ENCODE data around the gene AK2.

AK2 gene

DNA sequence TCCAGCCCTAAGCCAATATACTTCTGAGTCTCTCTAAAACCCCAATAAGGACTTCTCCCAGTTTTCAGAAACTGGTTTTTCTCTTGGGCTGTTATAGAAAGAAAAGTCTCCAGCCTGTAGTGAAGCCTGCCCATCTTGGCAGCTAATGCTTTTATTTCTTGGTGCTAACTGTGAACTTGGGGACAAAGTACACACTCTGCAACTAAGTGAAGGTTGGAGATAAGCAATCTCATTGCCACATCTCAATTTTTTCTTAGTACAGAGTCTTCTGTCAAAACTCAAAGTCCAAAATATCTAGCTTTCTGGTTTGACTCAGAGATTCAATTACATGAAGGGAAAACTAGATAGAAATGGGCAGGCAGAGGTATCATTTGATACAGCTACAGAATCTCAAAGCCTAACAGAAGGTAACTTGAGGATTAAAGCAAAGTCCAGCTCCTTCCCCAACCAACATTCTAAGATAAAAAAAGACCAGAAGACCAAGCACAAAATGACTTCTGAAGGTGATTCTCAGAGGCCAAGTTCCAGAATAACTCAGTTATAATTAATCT lies 14.0 kb downstream of the AK2 start:
- DNase-seq (ENCODE audit: low spot score), result no peak

DNA sequence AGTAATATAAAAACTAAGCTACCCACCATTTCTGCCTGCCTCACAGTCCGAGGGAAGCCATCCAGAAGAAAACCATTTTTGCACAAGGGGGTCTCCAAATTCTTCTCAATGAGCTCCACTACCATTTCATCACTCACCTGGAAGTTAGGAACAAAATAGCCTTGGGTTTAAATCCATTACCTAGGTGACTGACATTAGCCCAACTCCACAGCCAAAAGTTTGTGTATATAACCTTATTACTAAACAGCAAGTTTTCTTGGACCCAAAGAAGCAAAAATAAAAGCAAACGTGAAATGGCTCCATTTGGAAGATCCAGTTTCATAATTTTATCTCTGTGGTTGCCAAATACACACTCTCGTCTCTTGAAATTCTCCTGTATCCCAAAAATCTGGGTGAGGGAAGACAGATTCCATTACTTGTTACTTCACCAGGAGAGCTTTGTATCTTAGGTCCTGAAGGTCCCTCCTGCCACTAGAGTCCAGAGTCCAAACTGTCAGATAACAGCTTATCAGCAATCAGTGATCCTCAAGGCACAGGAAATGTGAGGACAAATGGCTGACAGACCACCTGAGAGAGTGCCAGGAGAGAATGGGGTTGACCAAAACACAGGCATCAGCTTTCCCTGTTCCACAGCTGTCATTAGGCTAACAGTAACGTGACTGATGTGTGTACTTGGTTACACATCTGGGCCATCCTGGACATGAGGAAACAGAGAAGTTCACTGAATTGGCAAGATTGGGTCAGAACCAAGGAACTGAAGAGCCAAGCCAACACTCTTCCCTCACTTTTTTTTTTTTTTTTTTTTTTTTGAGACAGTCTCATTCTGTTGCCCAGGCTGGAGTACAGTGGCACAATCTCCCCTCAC lies 14.9 kb downstream of the AK2 start:
- DNase-seq (ENCODE audit: low spot score), result no peak

DNA sequence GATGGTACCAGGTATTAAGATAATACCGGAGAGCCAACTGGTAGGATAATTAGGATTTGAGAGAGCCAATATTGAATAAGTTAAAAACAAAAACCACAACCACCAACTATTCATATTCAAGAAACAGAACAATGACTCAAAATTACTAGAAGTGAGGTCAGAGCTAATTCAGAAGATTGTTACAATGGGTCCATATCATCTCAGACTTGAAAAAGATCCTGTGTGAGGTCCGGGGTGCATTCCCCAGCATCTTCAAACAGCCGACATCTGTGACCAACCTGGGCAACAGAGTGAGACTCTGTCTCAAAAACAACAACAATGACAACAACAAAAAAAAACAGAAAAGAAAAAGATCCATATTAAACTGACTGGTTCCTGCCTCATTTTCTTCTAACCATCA lies 18.6 kb downstream of the AK2 start:
- DNase-seq (ENCODE audit: low spot score), result no peak

- DNase-seq (ENCODE audit: low spot score), result no peak
Measured at GRCh38 chr1:33017175-33017574, 19.5 kb downstream of the AK2 start.

- DNase-seq (ENCODE audit: low spot score), result no peak
Measured at GRCh38 chr1:33015216-33015615, 21.5 kb downstream of the AK2 start.

- DNase-seq (ENCODE audit: low spot score), result no peak
Measured at GRCh38 chr1:33014464-33015163, 22.1 kb downstream of the AK2 start.

GRCh38 chr1:33013791-33014190 lies 22.9 kb downstream of the AK2 start:
- DNase-seq (ENCODE audit: low spot score), result no peak

DNA sequence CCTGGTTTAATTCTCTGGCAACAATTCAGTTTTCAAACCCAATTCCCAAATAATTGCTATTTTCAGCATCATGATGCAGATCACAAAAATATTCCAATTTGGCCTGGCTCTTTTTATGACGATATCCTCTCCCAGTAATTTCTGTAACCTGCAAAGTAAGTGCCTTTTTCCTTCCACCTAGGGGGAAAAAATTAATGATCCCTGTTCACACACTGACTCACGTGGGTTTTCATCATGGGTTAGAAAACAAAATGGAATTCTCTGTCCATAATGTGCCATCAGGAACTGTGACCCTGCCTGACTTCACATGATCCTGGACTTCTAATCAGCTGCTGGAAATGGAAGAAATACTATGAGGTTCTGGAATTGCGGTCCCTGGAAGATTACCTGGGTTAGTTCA lies 24.5 kb downstream of the AK2 start:
- DNase-seq (ENCODE audit: low spot score), result no peak

GRCh38 chr1:33010932-33011731 lies 25.6 kb downstream of the AK2 start:
- no peak for DNase-seq (ENCODE audit: low spot score)

DNA sequence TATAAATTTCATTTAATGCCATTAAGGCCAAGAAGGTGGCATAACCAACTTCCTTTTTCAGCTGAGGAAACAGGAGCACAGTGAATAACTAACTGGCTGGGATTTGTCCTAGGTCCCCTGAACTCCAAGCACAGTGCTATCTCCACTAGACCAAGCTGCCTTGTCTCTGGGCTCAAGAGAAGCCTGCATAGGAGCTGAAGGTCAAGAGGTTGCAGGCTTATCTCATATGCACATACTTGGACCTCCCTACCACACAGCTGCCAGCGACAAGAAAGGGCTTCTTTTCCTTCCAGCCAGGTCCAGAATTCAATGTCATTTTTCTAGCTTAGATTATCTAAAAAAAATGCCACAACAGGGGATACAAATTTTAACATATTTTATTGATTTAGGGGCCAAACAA lies 27.1 kb downstream of the AK2 start:
- no peak for DNase-seq (ENCODE audit: low spot score)

- no peak for DNase-seq (ENCODE audit: low spot score)
Measured at GRCh38 chr1:33008051-33008914, 28.4 kb downstream of the AK2 start.

- peak; percentile 39 for DNase-seq (ENCODE audit: low spot score)
Measured at GRCh38 chr1:33007190-33008050, 29.3 kb downstream of the AK2 start.

DNA sequence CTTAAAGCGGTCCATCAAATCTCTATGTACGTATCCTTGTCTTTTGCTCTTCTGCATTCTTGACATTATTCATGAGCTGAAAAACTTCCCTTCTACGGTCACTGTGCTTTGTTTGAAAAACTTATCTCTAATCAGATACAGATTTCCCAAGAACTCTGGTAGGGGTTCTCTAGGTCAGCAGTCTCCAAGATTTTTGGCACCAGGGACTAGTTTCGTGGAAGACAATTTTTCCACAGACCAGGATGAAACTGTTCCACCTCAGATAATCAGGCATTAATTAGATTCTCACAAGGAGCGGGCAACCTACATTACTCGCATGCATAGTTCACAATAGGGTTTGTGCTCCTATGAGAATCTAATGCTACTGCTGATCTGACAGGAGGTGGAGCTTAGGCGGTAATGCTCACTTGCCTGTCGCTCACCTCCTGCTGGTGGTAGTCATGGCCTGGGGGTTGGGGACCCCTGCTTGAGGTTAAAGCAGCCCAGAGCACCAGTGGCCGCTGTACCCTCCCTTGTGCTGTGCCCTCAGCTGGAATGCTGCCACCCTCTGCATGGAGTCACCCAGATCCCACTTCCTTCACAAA lies 30.8 kb downstream of the AK2 start:
- no peak for DNase-seq (ENCODE audit: low spot score)

GRCh38 chr1:33005117-33005837 lies 31.4 kb downstream of the AK2 start:
- no peak for DNase-seq (ENCODE audit: low spot score)

- no peak for DNase-seq (ENCODE audit: low spot score)
Measured at GRCh38 chr1:33004613-33005012, 32.1 kb downstream of the AK2 start.

DNA sequence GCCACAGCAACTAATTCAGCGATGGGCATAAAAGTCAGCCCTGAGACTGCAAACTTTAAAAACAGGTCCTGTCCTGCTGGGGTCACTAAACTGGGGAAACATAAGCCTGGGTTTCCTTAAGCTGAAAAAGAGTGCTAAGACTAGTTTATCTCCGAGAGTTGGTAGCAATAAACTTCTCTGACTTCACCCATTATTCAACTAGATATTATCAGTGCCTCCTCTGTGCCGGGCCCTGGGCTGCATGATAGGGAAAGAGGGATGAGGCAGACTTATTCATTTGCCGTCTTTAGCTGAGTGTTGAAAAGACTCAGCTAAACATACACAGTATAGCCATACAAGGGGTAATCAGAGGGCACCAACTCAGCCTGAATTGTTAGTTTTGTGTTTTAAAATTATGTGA lies 33.0 kb downstream of the AK2 start:
- DNase-seq (ENCODE audit: low spot score), result no peak

DNA sequence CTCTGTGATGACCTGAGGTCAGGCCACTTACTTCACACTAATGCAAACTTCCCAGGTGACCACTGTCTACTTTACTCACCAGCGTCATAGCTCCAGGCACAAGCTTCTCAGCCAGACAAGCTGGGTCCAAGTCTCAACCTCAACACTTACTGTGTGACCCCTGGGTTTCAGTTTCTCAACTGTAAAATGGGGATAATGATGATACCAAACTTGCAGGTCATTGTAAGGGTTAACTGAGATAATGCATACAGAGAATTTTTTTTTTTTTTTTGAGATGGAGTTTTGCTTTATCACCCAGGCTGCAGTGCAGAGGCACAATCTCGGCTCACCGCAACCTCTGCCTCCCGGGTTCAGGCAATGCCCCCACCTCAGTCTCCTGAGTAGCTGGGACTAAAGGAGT lies 34.7 kb downstream of the AK2 start:
- no peak for DNase-seq (ENCODE audit: low spot score)

DNA sequence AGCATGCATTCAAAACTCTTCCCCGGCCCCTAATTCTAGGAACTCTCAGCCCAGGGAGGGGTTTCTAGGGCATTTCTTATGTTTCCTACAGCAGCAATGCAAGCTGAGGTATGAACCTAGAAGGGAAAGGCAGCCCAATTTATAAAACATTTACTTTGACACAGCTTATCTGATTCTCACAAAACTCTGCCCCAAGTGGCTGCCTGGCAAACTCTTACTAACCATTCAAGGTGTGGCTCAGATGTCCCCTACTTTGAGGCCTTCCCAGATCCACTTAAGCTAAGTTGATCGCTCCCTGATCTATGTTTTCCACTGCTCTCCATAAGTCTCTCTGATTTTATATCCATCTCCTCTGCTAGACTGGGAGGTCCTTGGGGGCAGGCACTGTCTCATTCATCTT lies 35.4 kb downstream of the AK2 start:
- peak; percentile 37 for DNase-seq (ENCODE audit: low spot score)

DNA sequence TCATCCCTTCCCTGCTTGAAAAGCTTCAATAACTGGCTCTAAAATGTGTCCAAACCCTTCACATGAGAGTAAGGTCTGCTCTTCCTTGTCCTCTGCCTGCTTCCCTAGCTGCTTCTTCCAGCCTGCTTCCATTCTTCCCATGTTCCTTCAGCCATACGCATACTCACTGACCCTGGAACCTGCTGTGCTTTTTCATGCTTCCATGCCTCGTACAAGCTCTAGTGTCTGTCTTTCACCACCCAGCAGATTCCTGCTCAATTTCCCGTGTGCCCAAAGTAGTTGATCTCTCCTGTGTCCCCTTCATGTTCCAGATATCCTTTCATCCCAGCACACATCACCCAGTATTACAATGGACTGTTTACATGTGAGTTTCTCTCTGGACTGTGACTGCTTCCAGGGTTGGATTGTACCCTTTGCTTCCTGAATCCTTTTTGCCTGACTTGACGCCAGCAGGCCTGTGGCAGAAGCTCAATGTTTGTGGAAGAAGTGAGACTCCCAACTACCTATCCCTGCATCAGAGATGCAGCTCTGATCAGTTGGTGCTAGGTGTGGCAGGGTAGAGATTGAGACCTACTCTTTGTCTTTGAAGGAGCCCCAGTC lies 36.2 kb downstream of the AK2 start:
- DNase-seq (ENCODE audit: low spot score), result no peak
